Stimulated activated CD8-positive, alpha-beta memory T cell treated with anti-CD3 and anti-CD28 coated beads, Interleukin-4, amount 100 ng/mL, for 48 hours (primary cell): ENCODE results near the gene GDI1.

Experiments
- DNase-seq: peaks from one replicate; pipeline ENCODE4 v3.0.0-alpha.2; 2020

The GDI1 gene

GRCh38 chrX:154484255-154485149, 47.5 kb downstream of the GDI1 start:
- no peak for DNase-seq

- no peak for DNase-seq
Measured at GRCh38 chrX:154485150-154486051, 48.4 kb downstream of the GDI1 start.

DNA sequence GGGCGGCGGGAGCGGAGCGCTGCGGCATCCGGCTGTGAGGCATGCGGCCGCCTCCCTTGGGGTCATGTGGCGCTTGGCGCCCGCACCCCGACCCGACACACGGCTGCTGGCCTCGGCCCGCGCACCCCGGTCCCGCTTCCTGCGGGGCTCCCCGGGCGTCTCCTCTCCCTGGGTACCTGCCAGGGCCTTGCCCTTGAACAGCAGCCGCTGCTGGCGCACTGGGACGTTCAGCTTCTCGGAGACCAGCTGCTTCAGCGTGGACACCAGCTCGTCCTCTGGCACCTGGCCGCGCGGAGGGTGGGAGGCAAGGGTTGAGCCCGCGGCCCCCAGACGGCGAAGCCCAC, 49.1 kb downstream of the GDI1 start:
- DNase-seq = peak; percentile 44

- peak; percentile 65 for DNase-seq
Measured at GRCh38 chrX:154486396-154487207, 49.6 kb downstream of the GDI1 start, which contains the start of gene UBL4A. TSS of gene UBL4A (minus strand) at chrX:154486615. CDS start at chrX:154486584, 31 bp downstream.

GRCh38 chrX:154487518-154488290, 50.8 kb downstream of the GDI1 start:
- DNase-seq = no peak

DNA sequence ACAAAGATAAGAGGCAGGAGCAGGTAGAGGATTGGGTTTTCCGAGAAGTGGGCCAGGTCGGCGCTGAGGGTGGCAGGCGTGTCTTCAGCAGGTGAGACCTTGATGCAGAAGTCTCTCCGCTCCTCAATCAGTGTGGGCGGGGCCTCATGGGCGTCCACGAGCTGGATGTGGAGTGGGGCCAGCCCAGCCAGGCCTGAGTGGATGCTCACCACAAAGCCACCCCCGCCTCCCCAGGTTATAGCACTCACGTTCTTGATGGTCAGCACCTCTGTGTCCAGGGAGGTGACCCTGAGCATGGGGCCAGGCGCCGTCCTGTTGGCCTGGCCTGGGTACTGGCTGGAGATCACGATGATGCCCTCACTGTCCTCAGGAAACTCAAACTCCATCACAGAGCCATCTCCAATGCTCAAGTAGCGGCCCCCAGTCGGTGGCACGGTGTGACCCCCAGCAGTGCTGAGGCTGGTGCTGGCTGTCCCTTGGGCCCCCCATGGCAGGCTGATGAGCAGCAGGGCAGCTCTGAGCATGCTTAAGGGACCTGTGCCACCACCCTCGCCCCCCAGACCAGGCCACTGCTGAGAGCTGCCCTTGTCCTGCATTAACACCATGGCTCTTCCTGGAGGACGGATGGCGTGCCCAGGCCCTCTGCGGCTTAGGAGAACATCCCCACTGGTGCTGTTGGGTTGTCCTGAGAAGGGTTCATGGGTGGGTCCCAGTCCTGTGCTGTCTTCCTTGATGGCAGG, 51.6 kb downstream of the GDI1 start:
- no peak for DNase-seq

- no peak for DNase-seq
Measured at GRCh38 chrX:154489182-154489581, 52.2 kb downstream of the GDI1 start.

DNA sequence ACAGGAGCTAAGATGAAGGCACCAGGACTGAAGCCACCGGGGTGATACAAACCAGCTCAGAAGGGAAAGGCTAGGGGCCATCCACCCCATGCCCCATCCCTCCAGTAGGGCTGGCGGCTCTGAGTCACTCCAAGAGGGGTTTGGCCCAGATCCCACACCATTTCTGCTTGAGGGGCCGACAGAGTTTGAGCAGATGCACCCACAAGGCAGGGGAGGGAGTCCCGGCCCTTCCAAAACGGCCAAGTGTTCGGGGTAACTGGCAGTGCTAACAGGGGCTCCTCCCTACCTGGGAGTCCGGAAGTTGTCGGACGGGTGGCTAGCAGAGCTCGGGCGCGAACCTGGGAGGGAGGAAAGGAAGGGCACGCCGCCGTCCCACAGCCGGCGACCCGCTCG, 53.1 kb downstream of the GDI1 start:
- DNase-seq = peak; percentile 37

DNA sequence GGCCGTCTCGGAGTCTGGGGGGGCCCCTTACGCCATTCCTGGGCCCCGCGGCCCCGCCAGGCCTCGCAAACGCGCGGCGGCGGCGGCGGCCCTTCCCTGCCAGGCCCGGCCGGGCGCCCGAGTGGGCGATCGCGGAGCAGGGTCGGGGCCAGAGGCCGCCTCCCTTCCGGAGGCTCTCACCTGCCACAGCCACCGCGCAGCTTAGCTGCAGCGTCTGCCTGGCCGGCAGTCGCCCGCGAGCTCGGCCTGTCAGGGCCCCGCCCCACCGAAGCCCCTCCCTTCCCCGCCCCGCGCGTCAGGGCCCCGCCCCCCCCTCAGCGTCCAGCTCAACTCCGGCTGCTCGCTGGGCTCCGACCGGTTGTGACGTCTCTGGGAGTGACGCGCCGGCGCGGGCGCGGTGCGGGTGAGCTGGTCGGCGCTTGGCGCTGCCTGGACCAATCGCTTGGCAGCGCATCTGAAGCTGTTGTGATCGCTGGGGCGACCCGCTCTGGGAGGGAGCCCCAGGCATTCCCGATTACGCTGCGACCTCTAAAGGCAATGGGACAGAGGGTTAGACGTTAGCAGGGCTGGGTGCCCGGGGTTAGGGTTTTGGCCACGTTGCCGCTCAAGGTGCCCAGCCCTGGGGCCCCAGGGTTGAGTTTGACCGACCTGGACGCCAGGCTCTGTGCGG, 53.6 kb downstream of the GDI1 start, which contains the start of gene SLC10A3:
SLC10A3 (minus strand) TSS at position 216 of the 670 bp plus-strand sequence. CDS start 1,689 bp downstream, outside the sequence.
- DNase-seq = peak; percentile 89
